Common myeloid progenitor, CD34-positive (primary cell): ENCODE measurements around the gene PSG6.
"Not testable (repeated sequence)": the region's sequence is repeated elsewhere in the genome, so short reads cannot be mapped to it uniquely, and the experiment has no call there.

Experiments used
- CTCF ChIA-PET: fragments of 350-600 bp; sonication (Branson Sonifier 250); formaldehyde crosslinking; loops from one replicate; lab custom pipeline; 2021; ENCODE audit warnings: antibody characterized with exemption; lab: Charles Lee
- POLR2A ChIA-PET: fragments of 350-600 bp; sonication (Branson Sonifier 250); formaldehyde crosslinking; loops from one replicate; lab custom pipeline; 2021; ENCODE audit warnings: antibody characterized with exemption; lab: Charles Lee
- DNase-seq, 3 donors: peaks; one replicate each; pipeline versions ENCODE4 v3.0.0 to v3.0.0-alpha.2; 2013
- H3K27ac ChIP-seq, 2 experiments: 1 replicate in 1 of 2; 2 replicates in 1 of 2; pipeline ENCODE4 v1.7.0; 2013; ENCODE audit warnings: inconsistent platforms in 2 of 2, low read length in 2 of 2, mild to moderate bottlenecking in 2 of 2, low read depth in 1 of 2, moderate library complexity in 1 of 2; ENCODE audit not compliant: severe bottlenecking in 2 of 2, insufficient read depth in 1 of 2, poor library complexity in 1 of 2
- H3K27me3 ChIP-seq, 5 experiments: replicated peaks in 2 of 5; 1 replicate in 3 of 5; 2 replicates in 2 of 5; pipeline versions ENCODE4 v1.6.1 to v1.7.0; 2013; ENCODE audit warnings: low read length in 4 of 5, mild to moderate bottlenecking in 2 of 5, moderate library complexity in 2 of 5, inconsistent platforms in 1 of 5; ENCODE audit not compliant: insufficient read depth in 5 of 5, control insufficient read depth in 4 of 5
- H3K36me3 ChIP-seq, 4 experiments: 1 replicate in 2 of 4; 2 replicates in 2 of 4; pipeline versions ENCODE4 v1.6.1 to v1.7.0; 2013; ENCODE audit warnings: low read length in 3 of 4, control low read depth in 1 of 4, mild to moderate bottlenecking in 1 of 4; ENCODE audit not compliant: control insufficient read depth in 4 of 4, insufficient read depth in 4 of 4
- H3K4me1 ChIP-seq, 4 experiments: 1 replicate in 3 of 4; 2 replicates in 1 of 4; pipeline versions ENCODE4 v1.6.1 to v1.7.1; 2013; ENCODE audit warnings: low read length in 3 of 4, mild to moderate bottlenecking in 3 of 4, control low read depth in 1 of 4, inconsistent platforms in 1 of 4, moderate library complexity in 1 of 4; ENCODE audit not compliant: control insufficient read depth in 4 of 4, insufficient read depth in 4 of 4; ENCODE audit errors: control extremely low read depth in 1 of 4
- H3K4me3 ChIP-seq, 7 experiments: 1 replicate in 4 of 7; 2 replicates in 3 of 7; pipeline versions ENCODE4 v1.5.1 to v1.7.0; 2013; ENCODE audit warnings: mild to moderate bottlenecking in 7 of 7, low read length in 6 of 7, moderate library complexity in 6 of 7, inconsistent platforms in 2 of 7, low read depth in 2 of 7, control low read depth in 1 of 7; ENCODE audit not compliant: insufficient read depth in 4 of 7, control insufficient read depth in 1 of 7; ENCODE audit errors: extremely low read depth in 1 of 7
- H3K9me3 ChIP-seq, 5 experiments: 1 replicate in 4 of 5; 2 replicates in 1 of 5; pipeline versions ENCODE4 v1.6.1 to v1.7.1; 2013; ENCODE audit warnings: low read length in 4 of 5, mild to moderate bottlenecking in 2 of 5, inconsistent platforms in 1 of 5, low read depth in 1 of 5, moderate library complexity in 1 of 5; ENCODE audit not compliant: control insufficient read depth in 4 of 5, insufficient read depth in 2 of 5; ENCODE audit errors: control extremely low read depth in 1 of 5
- WGBS: methylation state at CpG from one replicate; pipeline ENCODE4 v1.1.5; 2013; ENCODE audit not compliant: insufficient coverage; 5-methylcytosine and 5-hydroxymethylcytosine counted together

The PSG6 gene

GRCh38 chr19:42897729-42898128 lies 20.0 kb downstream of the PSG6 start:
- DNase-seq, POLR2A ChIA-PET, H3K36me3 ChIP-seq, H3K9me3 ChIP-seq, H3K27ac ChIP-seq, H3K4me3 ChIP-seq, H3K27me3 ChIP-seq, CTCF ChIA-PET, H3K4me1 ChIP-seq: not testable (repeated sequence)
- 100% methylated on average over 1 of the region's 1 CpG for WGBS

- not testable (repeated sequence) for DNase-seq
Observed at GRCh38 chr19:42890446-42890845, 27.2 kb downstream of the PSG6 start.

GRCh38 chr19:42887876-42888445 lies 29.7 kb downstream of the PSG6 start:
- H3K9me3 ChIP-seq, H3K27me3 ChIP-seq, H3K4me3 ChIP-seq, H3K4me1 ChIP-seq, H3K27ac ChIP-seq, CTCF ChIA-PET, POLR2A ChIA-PET, H3K36me3 ChIP-seq, DNase-seq: not testable (repeated sequence)

More at GRCh38 chr19:42890446-42890845, 27.2 kb downstream of the PSG6 start:
- POLR2A ChIA-PET, H3K27me3 ChIP-seq, H3K9me3 ChIP-seq, H3K36me3 ChIP-seq, H3K27ac ChIP-seq, CTCF ChIA-PET, H3K4me1 ChIP-seq, H3K4me3 ChIP-seq: not testable (repeated sequence)
- 95% methylated on average over 5 of the region's 7 CpGs for WGBS

- POLR2A ChIA-PET, H3K4me3 ChIP-seq, DNase-seq, H3K36me3 ChIP-seq, H3K4me1 ChIP-seq, CTCF ChIA-PET, H3K9me3 ChIP-seq, H3K27me3 ChIP-seq, H3K27ac ChIP-seq: not testable (repeated sequence)
- no CpG with 5 or more reads among the region's 2 CpGs for WGBS
Observed at GRCh38 chr19:42882730-42883129, 35.0 kb downstream of the PSG6 start.

- WGBS = 87% methylated on average over 4 of the region's 5 CpGs
- CTCF ChIA-PET, H3K27me3 ChIP-seq, POLR2A ChIA-PET, H3K27ac ChIP-seq, DNase-seq, H3K4me1 ChIP-seq, H3K9me3 ChIP-seq, H3K4me3 ChIP-seq, H3K36me3 ChIP-seq: not testable (repeated sequence)
Observed at GRCh38 chr19:42882010-42882409, 35.7 kb downstream of the PSG6 start.

GRCh38 chr19:42881279-42881678 lies 36.4 kb downstream of the PSG6 start:
- POLR2A ChIA-PET, CTCF ChIA-PET, H3K9me3 ChIP-seq, H3K4me1 ChIP-seq, H3K36me3 ChIP-seq, H3K27me3 ChIP-seq, H3K27ac ChIP-seq, DNase-seq, H3K4me3 ChIP-seq: not testable (repeated sequence)
- WGBS = 60% methylated on average over 5 of the region's 8 CpGs

GRCh38 chr19:42880621-42881020 lies 37.1 kb downstream of the PSG6 start:
- H3K9me3 ChIP-seq, H3K27ac ChIP-seq, H3K4me1 ChIP-seq, CTCF ChIA-PET, H3K27me3 ChIP-seq, POLR2A ChIA-PET, H3K4me3 ChIP-seq, DNase-seq, H3K36me3 ChIP-seq: not testable (repeated sequence)
- WGBS = 96% methylated on average over 7 of the region's 9 CpGs
